ENCODE data around the gene AUTS2. TPM values are rescaled to one million over a fixed set of nuclear protein-coding genes. Genes with fewer than 3 reads are reported as not detected.

The AUTS2 gene
- total and polyA plus RNA-seq, 2 donors = 13.4 to 87.7 TPM

- 85% methylated on average over 3 of the region's 3 CpGs for WGBS
- no peak overlapping the region for H3K27ac ChIP-seq (ENCODE audit: low read depth)
Measured at GRCh38 chr7:69873512-69873911, 275.2 kb downstream of the AUTS2 start.

DNA sequence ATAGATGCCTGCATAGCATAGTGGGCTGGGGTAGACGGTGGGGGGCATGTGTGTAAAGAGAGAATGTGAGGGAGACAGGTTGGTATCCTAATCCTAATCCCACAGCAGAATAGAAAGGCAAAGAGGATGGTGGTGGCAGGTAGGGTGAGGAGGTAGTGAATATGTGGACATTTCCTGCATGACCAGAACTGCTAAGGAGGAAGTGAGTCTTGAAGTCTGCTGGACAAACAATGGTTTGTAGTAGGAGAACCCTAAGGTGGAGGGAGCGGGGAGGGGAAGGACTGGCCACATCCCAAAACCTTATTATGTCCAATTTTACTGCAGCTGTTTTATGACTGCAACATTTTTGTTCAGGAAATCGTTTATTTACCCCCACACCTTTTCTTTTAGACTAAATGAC is 279.7 kb downstream of the AUTS2 start:
- H3K36me3 ChIP-seq (ENCODE audit: insufficient read depth) = no peaks in the 10 kb centered on the region
- H3K4me3 ChIP-seq (ENCODE audit: low read depth, low read length) = no peak overlapping the region
- H3K27ac ChIP-seq (ENCODE audit: low read depth) = no peak overlapping the region
- no peaks in the 10 kb centered on the region for H3K4me1 ChIP-seq (ENCODE audit: insufficient read depth)
- 81% methylated on average over 3 of the region's 3 CpGs for WGBS
- no peak for DNase-seq (ENCODE audit: extremely low spot score)

More at GRCh38 chr7:69873512-69873911, 275.2 kb downstream of the AUTS2 start:
- no peak for DNase-seq (ENCODE audit: extremely low spot score)
- no peak overlapping the region for H3K4me3 ChIP-seq (ENCODE audit: low read depth, low read length)
- H3K4me1 ChIP-seq (ENCODE audit: insufficient read depth) = no peaks in the 10 kb centered on the region
- H3K36me3 ChIP-seq (ENCODE audit: insufficient read depth) = no peaks in the 10 kb centered on the region

DNA sequence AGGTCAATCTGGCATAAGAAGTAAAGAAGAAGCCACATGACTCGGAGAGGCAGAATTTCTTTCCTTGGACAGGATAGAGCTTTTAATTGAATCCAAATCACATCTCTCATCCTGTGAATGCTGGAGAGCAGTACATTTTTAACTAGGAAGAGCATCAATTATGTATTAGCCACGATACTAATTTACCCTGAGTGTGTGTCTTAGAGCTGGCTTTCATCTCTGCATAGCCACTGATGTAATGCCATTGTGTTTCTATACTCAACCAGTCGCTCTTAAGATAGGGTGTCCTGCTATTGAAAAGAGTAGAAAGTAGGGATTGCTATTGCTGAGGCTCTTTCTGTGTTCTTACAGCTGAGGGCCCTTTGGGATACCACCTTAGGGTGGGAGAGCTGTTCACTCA is 280.3 kb downstream of the AUTS2 start:
- 79% methylated on average over 3 of the region's 3 CpGs for WGBS
- DNase-seq (ENCODE audit: extremely low spot score) = no peak
- H3K4me3 ChIP-seq (ENCODE audit: low read depth, low read length) = no peak overlapping the region
- no peaks in the 10 kb centered on the region for H3K36me3 ChIP-seq (ENCODE audit: insufficient read depth)
- no peaks in the 10 kb centered on the region for H3K4me1 ChIP-seq (ENCODE audit: insufficient read depth)
- H3K27ac ChIP-seq (ENCODE audit: low read depth) = no peak overlapping the region

GRCh38 chr7:69879989-69880388 is 281.7 kb downstream of the AUTS2 start:
- WGBS = 95% methylated on average over 3 of the region's 3 CpGs
- no peak for DNase-seq (ENCODE audit: extremely low spot score)
- no peak overlapping the region for H3K4me3 ChIP-seq (ENCODE audit: low read depth, low read length)
- H3K36me3 ChIP-seq (ENCODE audit: insufficient read depth) = no peaks in the 10 kb centered on the region
- no peak overlapping the region for H3K27ac ChIP-seq (ENCODE audit: low read depth)
- no peaks in the 10 kb centered on the region for H3K4me1 ChIP-seq (ENCODE audit: insufficient read depth)

GRCh38 chr7:69880840-69881239 is 282.6 kb downstream of the AUTS2 start:
- 72% methylated on average over 3 of the region's 3 CpGs for WGBS
- H3K4me1 ChIP-seq (ENCODE audit: insufficient read depth) = no peaks in the 10 kb centered on the region
- no peak for DNase-seq (ENCODE audit: extremely low spot score)

GRCh38 chr7:69882269-69882668 is 284.0 kb downstream of the AUTS2 start:
- no peaks in the 10 kb centered on the region for H3K36me3 ChIP-seq (ENCODE audit: insufficient read depth)
- H3K27ac ChIP-seq (ENCODE audit: low read depth) = no peak overlapping the region
- no peak for DNase-seq (ENCODE audit: extremely low spot score)
- WGBS = 88% methylated on average over 1 of the region's 1 CpG
- H3K4me3 ChIP-seq (ENCODE audit: low read depth, low read length) = no peak overlapping the region
- H3K4me1 ChIP-seq (ENCODE audit: insufficient read depth) = no peaks in the 10 kb centered on the region

More at GRCh38 chr7:69880840-69881239, 282.6 kb downstream of the AUTS2 start:
- Histone ChIP-seq H3K27ac (ENCODE audit: low read depth) (no peak overlapping the region), H3K4me3 (ENCODE audit: low read depth, low read length) (no peak overlapping the region), H3K36me3 (ENCODE audit: insufficient read depth) (no peaks in the 10 kb centered on the region)

DNA sequence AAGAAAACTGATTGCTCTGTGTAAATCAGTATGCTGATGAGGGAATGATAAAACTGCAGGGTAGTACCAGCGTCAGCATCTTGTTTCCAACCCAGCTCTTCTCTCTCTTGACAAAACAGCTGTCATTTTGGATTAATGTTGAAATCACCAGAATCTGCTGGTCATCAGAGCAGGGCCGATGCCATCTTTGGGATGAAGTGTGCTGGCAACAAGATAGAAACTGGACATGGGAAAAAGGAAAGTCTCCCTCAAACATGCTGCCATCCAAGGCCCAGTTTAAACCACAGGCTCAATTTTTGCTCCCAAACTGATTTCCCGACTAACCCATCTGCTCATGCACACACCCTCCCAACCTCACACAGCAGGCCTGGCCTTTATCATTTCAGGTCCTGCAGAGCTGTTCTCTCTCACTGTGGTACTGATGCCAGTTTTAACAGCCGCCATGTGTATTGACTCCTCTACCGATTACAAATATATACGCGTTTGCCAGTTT is 285.2 kb downstream of the AUTS2 start:
- 92% methylated on average over 7 of the region's 7 CpGs for WGBS
- no peak for DNase-seq (ENCODE audit: extremely low spot score)

DNA sequence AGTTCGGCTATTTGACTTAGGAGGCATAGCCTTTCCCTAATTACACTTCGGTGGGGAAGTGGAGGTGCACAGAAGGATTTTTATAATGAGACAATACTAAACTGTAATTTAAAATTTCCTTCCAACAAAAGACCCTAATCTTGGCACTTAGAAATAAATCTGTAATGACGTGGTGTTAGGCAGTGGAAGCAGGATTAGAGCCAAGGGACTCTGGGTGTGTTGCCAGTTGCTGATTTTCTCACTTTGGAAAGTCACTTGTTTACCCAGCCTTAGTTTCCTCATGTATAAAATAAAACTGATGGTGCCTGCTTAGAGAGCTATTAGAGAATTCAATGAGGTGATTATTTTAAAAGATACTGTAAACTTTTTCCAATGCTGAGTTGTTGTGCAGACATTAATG is 287.2 kb downstream of the AUTS2 start:
- H3K4me1 ChIP-seq (ENCODE audit: insufficient read depth) = no peaks in the 10 kb centered on the region
- no peak for DNase-seq (ENCODE audit: extremely low spot score)
- no peaks in the 10 kb centered on the region for H3K36me3 ChIP-seq (ENCODE audit: insufficient read depth)
- H3K4me3 ChIP-seq (ENCODE audit: low read depth, low read length) = no peak overlapping the region
- 68% methylated on average over 3 of the region's 3 CpGs for WGBS
- no peak overlapping the region for H3K27ac ChIP-seq (ENCODE audit: low read depth)

More for the DNA sequence above, 285.2 kb downstream of the AUTS2 start:
- Histone ChIP-seq H3K27ac (ENCODE audit: low read depth) (no peak overlapping the region), H3K36me3 (ENCODE audit: insufficient read depth) (no peaks in the 10 kb centered on the region), H3K4me3 (ENCODE audit: low read depth, low read length) (no peak overlapping the region), H3K4me1 (ENCODE audit: insufficient read depth) (no peaks in the 10 kb centered on the region)

GRCh38 chr7:69889338-69889975 is 291.2 kb downstream of the AUTS2 start:
- 79% methylated on average over 6 of the region's 6 CpGs for WGBS
- no peaks in the 10 kb centered on the region for H3K36me3 ChIP-seq (ENCODE audit: insufficient read depth)
- no peak overlapping the region for H3K27ac ChIP-seq (ENCODE audit: low read depth)
- DNase-seq (ENCODE audit: extremely low spot score) = no peak
- no peaks in the 10 kb centered on the region for H3K4me1 ChIP-seq (ENCODE audit: insufficient read depth)
- H3K4me3 ChIP-seq (ENCODE audit: low read depth, low read length) = no peak overlapping the region

DNA sequence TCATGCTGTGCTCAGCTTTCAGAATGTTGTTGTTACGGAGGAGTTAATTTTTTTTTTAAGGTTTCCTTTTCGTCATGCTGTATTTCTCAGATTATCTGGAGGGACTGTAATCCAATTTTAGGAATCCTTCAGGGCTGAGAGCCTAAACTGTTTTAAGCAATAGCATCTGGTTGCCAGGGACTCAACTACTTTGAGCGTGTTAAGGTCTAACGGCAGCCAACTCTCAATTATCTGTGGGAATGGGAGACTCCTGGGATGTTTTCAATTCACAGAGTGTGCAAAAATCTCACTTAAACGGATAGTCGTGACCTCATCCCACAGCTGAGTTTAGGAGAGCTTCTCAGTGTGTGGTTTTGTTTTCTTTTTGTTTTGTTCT is 291.7 kb downstream of the AUTS2 start:
- no peak for DNase-seq (ENCODE audit: extremely low spot score)

DNA sequence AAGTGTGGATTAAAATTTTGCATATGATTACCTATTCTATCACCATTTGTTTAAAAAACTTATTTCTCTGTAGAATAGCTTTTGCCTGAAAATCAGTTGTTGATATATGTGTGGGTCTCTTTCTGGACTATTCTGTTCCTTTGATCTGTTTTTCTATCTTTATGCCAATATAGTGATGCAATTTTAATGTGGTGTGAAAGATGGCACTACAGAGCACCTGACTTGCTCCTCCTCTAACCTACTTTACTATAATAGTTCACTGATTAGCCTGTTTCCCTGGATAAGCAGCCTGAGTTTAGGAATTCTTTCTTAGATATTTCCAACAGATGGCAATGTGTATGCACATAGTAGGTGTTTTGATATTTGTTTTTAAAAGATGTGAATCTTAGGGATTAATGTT is 294.5 kb downstream of the AUTS2 start:
- no peaks in the 10 kb centered on the region for H3K4me1 ChIP-seq (ENCODE audit: insufficient read depth)
- no peaks in the 10 kb centered on the region for H3K36me3 ChIP-seq (ENCODE audit: insufficient read depth)
- no peak overlapping the region for H3K27ac ChIP-seq (ENCODE audit: low read depth)
- no peak for DNase-seq (ENCODE audit: extremely low spot score)
- H3K4me3 ChIP-seq (ENCODE audit: low read depth, low read length) = no peak overlapping the region

More for the DNA sequence above, 291.7 kb downstream of the AUTS2 start:
- no peak overlapping the region for H3K4me3 ChIP-seq (ENCODE audit: low read depth, low read length)
- no peak overlapping the region for H3K27ac ChIP-seq (ENCODE audit: low read depth)
- no peaks in the 10 kb centered on the region for H3K36me3 ChIP-seq (ENCODE audit: insufficient read depth)
- 62% methylated on average over 6 of the region's 6 CpGs for WGBS
- H3K4me1 ChIP-seq (ENCODE audit: insufficient read depth) = no peaks in the 10 kb centered on the region

DNA sequence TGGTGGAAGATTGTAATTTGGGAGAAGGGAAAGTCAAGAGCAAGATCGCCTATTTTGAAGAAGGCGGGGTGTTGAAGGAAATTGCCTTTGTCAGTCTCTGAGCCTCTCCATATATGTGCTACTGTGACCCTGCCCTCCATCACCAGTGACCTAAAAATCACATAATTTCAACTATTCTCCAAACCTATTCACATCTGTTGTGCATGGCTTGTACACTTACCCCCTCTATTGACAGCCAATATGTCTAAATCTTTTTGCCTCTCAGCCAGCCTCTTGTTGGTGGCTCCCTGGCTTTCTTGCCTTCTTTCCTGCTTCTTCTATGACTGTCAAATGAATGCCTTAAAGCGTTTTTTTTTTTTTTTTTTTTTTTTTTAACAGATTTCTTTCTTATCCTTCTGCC is 295.6 kb downstream of the AUTS2 start:
- no peaks in the 10 kb centered on the region for H3K36me3 ChIP-seq (ENCODE audit: insufficient read depth)
- no peak overlapping the region for H3K27ac ChIP-seq (ENCODE audit: low read depth)
- H3K4me3 ChIP-seq (ENCODE audit: low read depth, low read length) = no peak overlapping the region
- no peak for DNase-seq (ENCODE audit: extremely low spot score)
- WGBS = 74% methylated on average over 3 of the region's 3 CpGs
- no peaks in the 10 kb centered on the region for H3K4me1 ChIP-seq (ENCODE audit: insufficient read depth)

- no peaks in the 10 kb centered on the region for H3K4me1 ChIP-seq (ENCODE audit: insufficient read depth)
- 90% methylated on average over 2 of the region's 2 CpGs for WGBS
- DNase-seq (ENCODE audit: extremely low spot score) = no peak
- H3K4me3 ChIP-seq (ENCODE audit: low read depth, low read length) = no peak overlapping the region
- H3K27ac ChIP-seq (ENCODE audit: low read depth) = no peak overlapping the region
- H3K36me3 ChIP-seq (ENCODE audit: insufficient read depth) = no peaks in the 10 kb centered on the region
Measured at GRCh38 chr7:69895446-69895845, 297.2 kb downstream of the AUTS2 start.

- 90% methylated on average over 5 of the region's 5 CpGs for WGBS
- Histone ChIP-seq H3K4me3 (ENCODE audit: low read depth, low read length) (no peak overlapping the region), H3K4me1 (ENCODE audit: insufficient read depth) (no peaks in the 10 kb centered on the region), H3K36me3 (ENCODE audit: insufficient read depth) (no peaks in the 10 kb centered on the region), H3K27ac (ENCODE audit: low read depth) (no peak overlapping the region)
- DNase-seq (ENCODE audit: extremely low spot score) = no peak
Measured at GRCh38 chr7:69896121-69896520, 297.8 kb downstream of the AUTS2 start.

DNA sequence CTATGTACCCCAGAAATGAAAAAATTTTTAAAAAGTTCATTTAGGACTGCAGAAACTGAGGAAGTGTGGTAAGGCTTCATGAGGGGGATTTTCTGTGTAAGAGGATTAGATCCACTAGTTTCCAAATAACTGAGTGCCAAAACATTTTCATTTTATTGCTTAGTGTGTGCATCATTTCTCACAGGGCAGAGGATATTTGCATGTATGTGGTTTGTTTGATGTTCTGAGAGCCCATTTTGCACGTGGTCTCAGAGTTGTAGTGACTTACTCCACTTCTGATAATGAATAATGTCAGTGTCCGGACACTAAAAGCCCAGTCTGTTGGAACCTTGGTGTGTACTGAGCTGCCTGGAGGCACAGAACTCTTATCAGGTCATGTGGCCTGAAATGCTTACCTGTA is 299.9 kb downstream of the AUTS2 start:
- H3K4me3 ChIP-seq (ENCODE audit: low read depth, low read length) = no peak overlapping the region
- H3K27ac ChIP-seq (ENCODE audit: low read depth) = no peak overlapping the region
- WGBS = 76% methylated on average over 2 of the region's 2 CpGs
- H3K4me1 ChIP-seq (ENCODE audit: insufficient read depth) = no peaks in the 10 kb centered on the region
- H3K36me3 ChIP-seq (ENCODE audit: insufficient read depth) = no peaks in the 10 kb centered on the region
- DNase-seq (ENCODE audit: extremely low spot score) = no peak
